ENCODE data around the gene DZANK1. TPM values are rescaled to one million over a fixed set of nuclear protein-coding genes. Genes with fewer than 3 reads are reported as not detected.

The DZANK1 gene
- total RNA-seq, 1 experiment from 2014 or later: 1.7 TPM

- ChIA-PET RAD21 (ENCODE audit: low non-redundant PET in 1 of 2, low total read pairs in 2 of 2, uncharacterized antibody in 2 of 2, unreplicated experiment in 2 of 2) (no interaction called here), POLR2A (no interaction called here), CTCF (no interaction called here)
- no peaks in the 10 kb centered on the region for H3K27me3 ChIP-seq (ENCODE audit: insufficient read depth, low read length)
- H3K36me3 ChIP-seq (ENCODE audit: control insufficient read depth in 1 of 2, insufficient read depth in 2 of 2, low read length in 2 of 2): no peaks in the 10 kb centered on the region
- no peak overlapping the region for H3K4me3 ChIP-seq (replicated peaks in 1 of 2; ENCODE audit: low read depth in 1 of 2, low read length in 2 of 2)
- no peaks in the 10 kb centered on the region for H3K9me3 ChIP-seq (ENCODE audit: control insufficient read depth in 1 of 2, insufficient read depth in 1 of 2, low read depth in 1 of 2, low read length in 2 of 2)
- no peak overlapping the region for H3K4me2 ChIP-seq (ENCODE audit: low read length)
- intact Hi-C loops (cut with micrococcal nuclease): no loop called here
- H3K4me1 ChIP-seq (ENCODE audit: control insufficient read depth in 1 of 2, insufficient read depth in 2 of 2, low read length in 2 of 2): peaks cover 0 to 1% of the 10 kb centered on the region in 2 experiments; a peak in 1 of 4 replicates
- no peak for DNase-seq (ENCODE audit: low read depth, low spot score)
- no peak overlapping the region for H3K9ac ChIP-seq (ENCODE audit: low read length)
- no TSS peak for BruUV-seq (replicated peaks)
- no peaks in the 10 kb centered on the region for H4K20me1 ChIP-seq (ENCODE audit: insufficient read depth)
- no peak for TF ChIP-seq CEBPB (IDR thresholded peaks at IDR 0.05; ENCODE audit: low read depth)
- TF ChIP-seq MAX (IDR thresholded peaks at IDR 0.05): no peak
- TF ChIP-seq EGR1 (IDR thresholded peaks at IDR 0.05; ENCODE audit: low read depth): no peak
- no peak for TF ChIP-seq ZFX (IDR thresholded peaks at IDR 0.05)
- no peak for TF ChIP-seq EZH2phosphoT487 (IDR thresholded peaks at IDR 0.05; ENCODE audit: borderline replicate concordance)
- TF ChIP-seq SP1 (IDR thresholded peaks at IDR 0.05; ENCODE audit: low read depth): no peak
- TF ChIP-seq JUND (IDR thresholded peaks at IDR 0.05): no peak
- TF ChIP-seq RAD21 (IDR thresholded peaks at IDR 0.05; ENCODE audit: low read depth): no peak
- TF ChIP-seq CBX3 (IDR thresholded peaks at IDR 0.05; ENCODE audit: low read depth): no peak
- no peak for TF ChIP-seq ELF1 (IDR thresholded peaks at IDR 0.05; ENCODE audit: borderline replicate concordance, low read depth)
- TF ChIP-seq SIN3A (IDR thresholded peaks at IDR 0.05; ENCODE audit: low read depth): no peak
- TF ChIP-seq POLR2AphosphoS5 (IDR thresholded peaks at IDR 0.05; ENCODE audit: low read depth, low read length): no peak
- no peak for TF ChIP-seq ZNF274 (IDR thresholded peaks at IDR 0.05; ENCODE audit: low read depth, low read length)
- no peak for TF ChIP-seq ZBTB33 (IDR thresholded peaks at IDR 0.05; ENCODE audit: extremely low read depth, insufficient replicate concordance, low read length)
- TF ChIP-seq EZH2 (IDR thresholded peaks at IDR 0.05): no peak
- TF ChIP-seq ATF3 (IDR thresholded peaks at IDR 0.05): no peak
- TF ChIP-seq YY1 (IDR thresholded peaks at IDR 0.05; ENCODE audit: extremely low read depth, insufficient replicate concordance, low read depth, low read length): no peak
- no peak for TF ChIP-seq POLR2A (IDR thresholded peaks at IDR 0.05; ENCODE audit: borderline replicate concordance, extremely low read depth, insufficient read depth, insufficient read length)
- no peaks in the 10 kb centered on the region for H3K9me2 ChIP-seq (ENCODE audit: insufficient read depth)
- H2AFZ ChIP-seq (ENCODE audit: low read depth, low read length, poor library complexity, severe bottlenecking): no peak overlapping the region
- no peaks in the 10 kb centered on the region for H3K79me2 ChIP-seq (ENCODE audit: insufficient read depth, low read length)
- no peak for ATAC-seq
- H3K27ac ChIP-seq (ENCODE audit: low read depth, low read length): no peak overlapping the region
Observed at GRCh38 chr20:18394363-18394762, 72.5 kb downstream of the DZANK1 start.

Measured in HCT116 (cell line).